Fibroblast of skin of right quadriceps (primary cell): Measurements from ENCODE around the gene BHMT.

Experiments used
- DNase-seq: peaks from one replicate; pipeline ENCODE4 v3.0.0-alpha.2; 2013

The BHMT gene

DNA sequence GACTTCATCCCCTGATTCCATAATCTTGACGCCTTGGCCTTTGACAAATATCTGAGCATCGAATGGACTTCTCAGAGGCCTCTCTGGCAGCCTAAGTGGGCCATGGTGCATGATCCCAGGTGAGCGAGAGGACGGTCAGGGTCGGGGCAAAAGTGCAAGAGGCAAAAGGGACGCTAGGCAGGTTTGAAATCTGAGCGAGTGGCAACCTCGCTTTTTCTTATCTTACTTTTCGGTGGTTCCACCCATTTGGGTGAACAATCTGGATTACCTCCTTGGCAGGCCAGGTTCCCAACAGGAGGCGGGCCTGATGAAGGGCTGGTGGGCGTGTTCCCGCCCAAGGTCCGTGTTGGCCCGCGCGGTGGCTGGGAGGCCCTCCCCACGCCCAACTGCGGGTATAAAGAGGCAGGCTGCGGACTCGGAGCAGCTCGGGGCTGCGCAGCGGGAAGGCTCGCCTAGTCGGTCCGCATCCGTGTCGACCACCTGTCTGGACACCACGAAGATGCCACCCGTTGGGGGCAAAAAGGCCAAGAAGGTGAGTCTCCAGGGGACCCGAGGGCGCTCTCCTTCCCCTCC, at the start of gene BHMT:
Gene BHMT, plus strand, starts transcription at position 423 of the 573 bp plus-strand sequence. Its CDS starts 77 bp downstream, at position 500.
- DNase-seq, result no peak

GRCh38 chr5:79062436-79062835, 49.2 kb upstream of the BHMT start:
- DNase-seq, result no peak

- DNase-seq, result peak; percentile 45
These were observed 41.9 kb upstream of the BHMT start, which contains the start of the genes BHMT2 and DMGDH for GRCh38 chr5:79069488-79070349. Gene BHMT2, plus strand, starts transcription at chr5:79069767. Its CDS starts 16 bp downstream, at chr5:79069783. Gene DMGDH, minus strand, starts transcription at chr5:79069674. Its CDS starts 54 bp downstream, at chr5:79069620.

GRCh38 chr5:79070350-79070667, 41.3 kb upstream of the BHMT start:
- DNase-seq, result peak; percentile 60

- peak; percentile 67 for DNase-seq
These were observed 37.0 kb upstream of the BHMT start for GRCh38 chr5:79074641-79075040.

DNA sequence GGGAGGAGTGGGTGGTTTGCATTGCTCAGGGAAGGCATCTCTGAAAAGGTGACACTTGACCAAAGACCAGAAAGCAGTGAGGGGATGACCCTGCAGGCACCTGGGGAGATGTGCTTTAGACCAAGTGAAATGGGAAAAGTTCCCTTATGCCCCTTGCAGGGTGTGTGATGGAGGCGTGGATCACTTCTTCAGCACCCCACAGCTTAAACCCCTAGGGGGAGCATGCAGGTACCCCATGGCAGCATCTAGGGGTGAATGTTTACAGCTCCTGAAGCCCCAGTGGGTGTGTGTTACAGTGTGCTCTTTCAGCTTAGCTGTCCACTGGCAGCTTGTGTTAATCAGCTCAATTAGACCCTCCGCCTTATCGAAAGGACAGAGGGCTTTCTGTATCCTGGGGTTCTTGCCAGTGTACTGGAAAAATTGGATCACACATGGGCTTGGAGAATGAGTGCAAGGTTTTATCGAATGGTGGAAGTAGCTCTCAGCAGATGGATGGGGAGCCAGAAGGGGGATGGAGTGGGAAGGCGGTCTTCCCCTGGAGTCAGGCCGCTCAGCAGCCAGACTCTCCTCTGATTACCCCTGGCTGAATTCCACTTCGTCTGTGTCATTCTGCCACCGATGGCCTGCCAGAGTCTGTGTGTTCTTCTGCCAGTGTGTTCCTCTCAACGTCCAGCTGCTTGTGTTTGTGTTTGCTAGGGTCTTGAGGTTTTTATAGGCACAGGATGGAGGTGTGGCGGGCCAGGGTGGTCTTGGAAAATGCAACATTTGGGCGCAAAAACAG, 35.8 kb upstream of the BHMT start:
- DNase-seq, result no peak

- no peak for DNase-seq
These were observed 34.8 kb upstream of the BHMT start for GRCh38 chr5:79076819-79077218.

- DNase-seq, result peak; percentile 26
These were observed 33.8 kb upstream of the BHMT start for GRCh38 chr5:79077680-79078365.

DNA sequence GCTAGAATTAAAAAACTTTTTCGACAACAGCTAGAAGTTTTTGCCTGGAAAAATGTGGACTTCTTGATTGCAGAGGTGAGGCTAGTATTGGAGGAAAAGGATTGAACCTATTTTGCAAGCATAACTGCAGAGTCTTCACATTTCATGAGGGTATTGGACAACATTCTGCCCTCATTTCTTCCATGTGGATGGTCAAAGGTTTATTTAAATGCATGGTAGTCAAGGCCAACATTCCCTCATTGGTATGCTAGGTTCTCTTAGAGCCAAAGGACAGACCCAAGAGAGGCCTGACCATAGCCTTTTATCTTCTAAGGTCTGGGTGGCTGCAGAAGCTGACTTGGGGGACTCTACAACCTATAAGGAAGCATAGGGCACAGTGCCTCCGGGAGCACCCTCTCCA, 30.8 kb upstream of the BHMT start:
- no peak for DNase-seq

DNA sequence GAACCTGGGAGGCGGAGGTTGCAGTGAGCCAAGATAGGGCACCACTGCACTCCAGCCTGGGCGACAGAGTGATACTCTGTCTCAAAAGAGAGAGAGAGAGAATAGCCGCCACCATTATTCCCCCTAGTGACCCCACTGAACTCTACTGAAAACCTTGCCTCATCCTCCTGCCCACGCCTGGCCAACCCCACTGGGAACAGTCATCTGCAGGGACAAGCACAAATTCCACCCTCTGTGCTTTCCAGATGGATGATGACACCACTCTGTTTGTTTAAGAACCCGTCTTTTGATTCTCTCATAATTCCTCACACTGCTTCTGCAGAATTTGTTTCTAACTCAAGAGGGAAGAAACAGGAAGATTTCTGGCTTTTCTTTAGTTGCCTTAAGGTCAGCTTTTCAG, 29.8 kb upstream of the BHMT start:
- no peak for DNase-seq

- DNase-seq, result no peak
These were observed 25.5 kb upstream of the BHMT start for GRCh38 chr5:79086116-79086515.

GRCh38 chr5:79088507-79088906, 23.1 kb upstream of the BHMT start:
- no peak for DNase-seq

DNA sequence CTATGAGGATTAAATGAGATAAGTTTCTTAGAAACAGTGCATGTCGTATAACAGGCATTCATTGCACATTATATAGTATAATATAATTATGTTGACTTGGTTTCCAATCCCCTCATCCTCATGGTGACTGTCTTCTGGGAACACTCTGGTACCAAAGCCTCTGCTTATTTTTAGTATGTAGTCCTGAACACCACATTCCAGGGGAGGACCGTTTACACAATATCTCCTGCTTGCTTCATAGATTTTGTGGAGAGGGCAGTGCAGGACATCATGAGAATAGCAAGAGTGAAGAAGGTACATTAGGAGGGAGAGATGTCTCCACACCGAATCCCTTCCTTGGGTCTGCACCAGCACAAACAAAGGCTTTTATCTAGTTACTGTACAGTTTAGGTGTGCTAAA, 20.5 kb upstream of the BHMT start:
- no peak for DNase-seq

DNA sequence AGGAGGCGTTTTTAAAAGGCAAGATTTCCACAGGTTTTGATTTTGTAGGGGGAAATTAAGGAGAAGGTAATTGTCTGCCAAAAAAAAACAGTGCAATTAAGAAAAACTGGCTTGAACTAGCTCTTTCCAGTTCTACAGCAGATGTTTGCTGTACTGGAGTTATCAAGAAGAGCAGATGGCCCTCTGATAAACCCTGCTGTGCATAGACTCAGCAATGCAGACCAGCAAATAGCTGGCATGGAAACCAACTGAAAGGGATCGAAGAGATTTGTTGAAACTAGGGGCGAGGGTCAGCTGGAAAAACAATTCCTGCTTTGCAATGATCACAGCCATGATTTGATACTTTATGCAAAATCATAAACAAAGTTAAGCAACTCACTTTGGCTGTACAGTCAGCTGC, 17.8 kb upstream of the BHMT start:
- no peak for DNase-seq

DNA sequence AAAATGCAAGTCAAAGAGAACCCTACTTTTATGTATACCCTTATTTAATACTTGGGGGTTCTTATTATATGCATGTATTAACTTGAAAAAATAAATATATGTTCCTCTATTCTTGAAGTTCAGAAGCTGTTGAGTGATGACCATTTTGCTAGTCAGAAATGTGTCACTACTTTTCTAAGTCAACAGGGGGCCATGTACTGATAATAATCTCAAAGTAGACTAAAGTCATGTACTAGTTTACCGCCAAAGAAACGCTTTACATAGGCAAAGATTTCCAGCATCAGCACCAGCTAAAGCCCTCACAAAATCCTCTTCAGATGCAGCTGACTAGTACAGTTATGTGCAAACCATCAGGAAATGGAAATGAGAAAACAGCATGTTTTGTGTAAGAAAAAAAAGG, 5.7 kb upstream of the BHMT start:
- no peak for DNase-seq

GRCh38 chr5:79107020-79107796, 4.4 kb upstream of the BHMT start:
- DNase-seq, result peak; percentile 11

- DNase-seq, result no peak
These were observed 3.5 kb upstream of the BHMT start for GRCh38 chr5:79108086-79108485.

DNA sequence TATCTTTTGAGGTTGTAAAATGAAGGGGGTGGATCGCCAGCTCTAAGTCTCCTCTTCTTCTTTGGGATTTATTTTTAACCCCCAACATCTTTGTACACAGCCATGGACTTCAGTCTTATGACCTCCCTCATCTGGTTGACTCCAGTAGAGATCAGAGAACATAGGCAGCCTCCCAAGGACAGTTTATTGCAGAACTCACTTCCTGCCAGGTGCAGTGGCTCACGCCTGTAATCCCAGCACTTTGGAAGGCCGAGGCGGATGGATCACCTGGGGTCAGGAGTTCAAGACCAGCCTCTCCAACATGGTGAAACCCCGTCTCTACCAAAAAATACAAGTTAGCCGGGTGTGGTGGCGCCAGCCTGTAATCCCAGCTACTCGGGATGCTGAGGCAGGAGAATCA, 2.8 kb upstream of the BHMT start:
- DNase-seq, result no peak

DNA sequence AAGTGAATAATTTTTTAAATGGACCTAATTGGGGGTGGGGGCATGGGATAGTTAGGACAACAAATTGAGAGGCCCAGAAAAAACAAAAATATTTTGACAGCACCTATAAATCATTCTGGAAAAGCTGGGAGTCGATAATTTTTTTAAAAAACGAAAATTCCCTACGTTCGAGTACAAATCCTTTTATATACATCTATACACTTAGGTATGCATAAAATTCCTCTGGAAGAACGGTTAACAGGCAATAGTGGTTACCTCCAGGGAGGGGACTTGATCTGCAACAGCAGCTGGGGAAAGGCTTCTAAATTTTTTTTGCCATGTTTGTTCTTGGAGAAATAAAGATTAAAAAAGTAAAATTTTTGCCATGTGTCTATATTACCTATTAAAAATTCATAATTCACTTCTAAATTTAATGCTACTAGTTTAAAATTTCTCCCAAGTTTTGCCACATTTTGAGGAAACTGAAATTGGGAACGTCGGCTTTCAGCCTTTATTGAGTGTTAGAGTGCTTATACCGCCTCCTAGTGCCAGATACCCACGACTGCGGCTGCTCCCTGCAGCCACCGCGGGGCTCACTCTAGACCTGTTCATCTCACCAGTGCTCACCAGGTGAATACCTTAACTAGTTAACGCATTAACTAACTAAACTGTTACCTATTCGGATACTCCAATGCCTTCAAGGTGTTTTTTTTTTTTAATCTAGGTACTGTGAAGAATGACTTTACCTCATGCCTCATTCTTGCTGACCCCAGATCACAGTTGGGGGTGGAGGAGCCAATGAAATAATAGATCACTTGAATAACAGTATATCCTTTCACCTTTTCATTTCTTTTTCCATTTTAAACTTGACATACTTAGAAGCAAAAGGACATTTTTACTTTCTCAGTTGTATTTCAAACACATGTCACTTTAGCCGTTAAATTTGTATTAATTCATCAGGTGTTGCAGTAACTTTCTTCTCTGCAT, 1.8 kb upstream of the BHMT start:
- DNase-seq, result no peak

DNA sequence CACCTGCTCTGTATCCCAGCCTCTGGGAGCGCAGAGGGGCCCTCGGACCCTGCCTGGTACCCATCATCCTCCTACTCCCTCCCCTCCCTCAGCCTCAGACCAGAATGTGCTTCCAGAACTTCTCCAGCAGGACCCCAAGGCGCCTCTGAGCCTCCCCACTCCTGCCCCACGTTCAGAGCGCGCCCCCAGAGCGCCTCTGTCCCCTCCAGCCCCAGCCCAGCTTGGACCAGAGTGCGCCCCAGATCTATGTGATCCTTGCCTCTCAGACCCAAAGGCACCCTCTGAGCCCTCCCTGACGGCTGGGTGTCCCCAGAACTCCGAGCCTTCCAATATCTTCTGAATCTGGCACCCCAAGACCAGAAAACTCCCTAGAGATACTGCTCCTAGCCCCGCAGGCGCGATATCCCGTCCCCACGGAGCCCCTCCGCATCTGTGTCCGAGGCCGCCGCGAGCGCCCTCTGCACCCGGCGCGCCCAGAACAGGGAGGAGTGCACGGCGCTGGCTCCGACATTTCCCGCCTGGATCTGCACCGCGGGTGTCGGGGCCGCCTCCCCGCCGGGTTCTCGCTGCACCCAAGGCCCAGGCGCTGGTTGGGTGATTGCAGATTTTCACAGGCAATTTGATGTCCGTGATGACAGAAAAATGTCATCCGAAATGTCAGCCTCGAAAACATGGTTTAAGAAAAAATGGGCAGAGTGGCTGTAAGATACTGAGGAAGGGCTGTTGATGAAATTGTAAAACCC, 522 bp downstream of the BHMT start:
- no peak for DNase-seq
